Testis (tissue), 3 donors: Measurements from ENCODE around the gene RPL28. TPM values are rescaled to one million over a fixed set of nuclear protein-coding genes. Genes with fewer than 3 reads are reported as not detected.
"Not testable (repeated sequence)": the region's sequence is repeated elsewhere in the genome, so short reads cannot be mapped to it uniquely, and the experiment has no call there.

ENCODE experiments used
- DNase-seq: peaks from one replicate; pipeline ENCODE4 v3.0.0-alpha.2; 2019
- H3K27ac ChIP-seq, 2 donors: fragments of 200-600 bp; sonication (generic); one replicate each; pipeline ENCODE4 v1.5.1; 2019
- H3K27me3 ChIP-seq: fragments of 200-600 bp; sonication (generic); one replicate; pipeline ENCODE4 v1.5.1; 2019
- H3K36me3 ChIP-seq: fragments of 200-600 bp; sonication (generic); one replicate; pipeline ENCODE4 v1.5.1; 2017; ENCODE audit warnings: low read depth; ENCODE audit errors: missing control alignments
- H3K4me1 ChIP-seq: fragments of 200-600 bp; sonication (generic); one replicate; pipeline ENCODE4 v1.5.1; 2019
- H3K4me3 ChIP-seq, 2 donors: fragments of 200-600 bp; sonication (generic); one replicate each; pipeline ENCODE4 v1.5.1; 2017 to 2019
- H3K9me3 ChIP-seq: fragments of 200-600 bp; sonication (generic); one replicate; pipeline ENCODE4 v1.5.1; 2017
- CTCF ChIP-seq, 3 experiments: fragments of 450-650 bp in 2 of 3; fragments of 200-600 bp in 1 of 3; sonication (generic) in 1 of 3; IDR thresholded peaks; one replicate each; pipeline ENCODE4 v1.5.1; 2016 to 2019; ENCODE audit warnings: antibody characterized with exemption in 3 of 3, mild to moderate bottlenecking in 2 of 3, moderate library complexity in 1 of 3
- POLR2A ChIP-seq: fragments of 450-650 bp; IDR thresholded peaks from one replicate; pipeline ENCODE4 v1.6.1; 2017; ENCODE audit warnings: antibody characterized with exemption, mild to moderate bottlenecking, moderate library complexity
- WGBS, 2 donors: methylation state at CpG; one replicate each; pipeline ENCODE4 v1.1.5; 2018; 5-methylcytosine and 5-hydroxymethylcytosine counted together
- intact Hi-C: fragments of 100-400 bp; cut with DNase I; formaldehyde crosslinking; loops from one replicate; pipeline ENCODE4 v1.15.1; 2023; ENCODE audit warnings: low total_unique reads
- polyA plus RNA-seq: library from polyadenylated mRNA; stranded (reverse); fragments of 350-450 nt; fragmentation: Illumina TruSeq; extraction: RNeasy Lipid Tissue Mini Kit (QIAGEN cat#74804); gene quantifications from one replicate; pipeline ENCODE4 v1.2.3, GENCODE V29; 2014; ENCODE audit warnings: low read depth, low replicate concordance; ENCODE audit not compliant: insufficient read depth
- total RNA-seq, 2 donors: library from RNA; depleted of rRNA; stranded (reverse); fragments of >200 nt; gene quantifications; one replicate each; pipeline ENCODE4 v1.2.3, GENCODE V29; 2016

The RPL28 gene
- total and polyA plus RNA-seq, 3 donors from 2014 or later, result 284 to 1,024 (median 624) TPM

DNA sequence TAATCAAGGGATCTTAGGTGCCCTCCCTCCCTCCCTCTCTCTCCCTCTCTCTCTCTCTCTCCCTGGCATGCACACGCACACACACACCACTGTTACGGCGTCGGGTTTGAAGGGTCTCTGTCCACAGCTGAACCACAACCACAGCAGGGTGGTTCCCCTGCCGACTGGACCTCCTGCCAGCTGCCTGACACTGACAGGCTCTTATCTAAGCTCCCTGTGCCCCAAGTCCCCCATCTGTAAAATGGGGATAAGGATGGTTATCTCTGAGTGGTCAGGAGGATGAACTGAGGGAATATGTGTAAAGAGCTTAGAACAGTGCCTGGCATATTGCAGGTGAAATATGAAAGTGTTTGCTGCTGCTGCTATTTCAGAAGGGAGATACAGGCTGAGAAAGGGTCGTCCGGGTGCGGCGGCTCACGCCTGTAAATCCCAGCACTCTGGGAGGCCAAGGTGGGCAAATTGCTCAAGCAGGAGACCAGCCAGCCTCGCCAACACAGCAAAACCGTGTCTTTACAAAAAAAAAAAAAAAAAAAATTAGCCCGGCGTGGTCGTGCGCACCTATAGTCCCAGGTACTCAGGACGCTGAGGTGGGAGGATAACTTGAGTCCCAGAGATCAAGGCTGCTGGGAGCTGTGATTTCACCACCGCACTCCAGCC, 58.2 kb downstream of the RPL28 start:
- Histone ChIP-seq H3K4me3 (no peak overlapping the region), H3K27me3 (no peaks in the 10 kb centered on the region), H3K4me1 (no peaks in the 10 kb centered on the region), H3K36me3 (no peaks in the 10 kb centered on the region), H3K9me3 (no peaks in the 10 kb centered on the region), H3K27ac (no peak overlapping the region)
- 20 to 22% methylated on average over 18 of the region's 18 CpGs for WGBS, 2 donors
- DNase-seq, result no peak
- TF ChIP-seq CTCF (IDR thresholded peaks at IDR 0.05), result no peak
- TF ChIP-seq POLR2A, result no peak
- intact Hi-C loops, result no loop called here

- intact Hi-C loops, result no loop called here
- Histone ChIP-seq H3K9me3 (no peaks in the 10 kb centered on the region), H3K27me3 (no peaks in the 10 kb centered on the region), H3K4me1 (no peaks in the 10 kb centered on the region), H3K36me3 (no peaks in the 10 kb centered on the region), H3K4me3 (no peak overlapping the region), H3K27ac (no peak overlapping the region)
- no peak for DNase-seq
- WGBS, 2 donors, result 36 to 37% methylated on average over 11 of the region's 11 CpGs
- TF ChIP-seq CTCF (IDR thresholded peaks at IDR 0.05) (no peak), POLR2A (no peak)
Measured at GRCh38 chr19:55444646-55445045, 58.9 kb downstream of the RPL28 start.

- WGBS, 2 donors, result 72% methylated on average over 8 of the region's 8 CpGs
- Histone ChIP-seq H3K4me1 (no peaks in the 10 kb centered on the region), H3K36me3 (no peaks in the 10 kb centered on the region), H3K27ac (no peak overlapping the region), H3K9me3 (no peaks in the 10 kb centered on the region), H3K4me3 (no peak overlapping the region), H3K27me3 (no peaks in the 10 kb centered on the region)
- intact Hi-C loops, result no loop called here
- TF ChIP-seq POLR2A, result no peak
- TF ChIP-seq CTCF (IDR thresholded peaks at IDR 0.05), result no peak
- DNase-seq, result no peak
Measured at GRCh38 chr19:55446060-55446459, 60.3 kb downstream of the RPL28 start.

- TF ChIP-seq CTCF (IDR thresholded peaks at IDR 0.05) (no peak), POLR2A (no peak)
- no peak for DNase-seq
- intact Hi-C loops, result no loop called here
- 37% methylated on average over 8 to 16 of the region's 16 CpGs for WGBS, 2 donors
- no peaks in the 10 kb centered on the region for H3K36me3 ChIP-seq
- no peak overlapping the region for H3K4me3 ChIP-seq
- H3K27me3 ChIP-seq, result no peaks in the 10 kb centered on the region
- H3K9me3 ChIP-seq, result no peaks in the 10 kb centered on the region
- no peak overlapping the region for H3K27ac ChIP-seq
- H3K4me1 ChIP-seq, result peaks cover 9% of the 10 kb centered on the region
Measured at GRCh38 chr19:55447421-55448174, 61.9 kb downstream of the RPL28 start.

DNA sequence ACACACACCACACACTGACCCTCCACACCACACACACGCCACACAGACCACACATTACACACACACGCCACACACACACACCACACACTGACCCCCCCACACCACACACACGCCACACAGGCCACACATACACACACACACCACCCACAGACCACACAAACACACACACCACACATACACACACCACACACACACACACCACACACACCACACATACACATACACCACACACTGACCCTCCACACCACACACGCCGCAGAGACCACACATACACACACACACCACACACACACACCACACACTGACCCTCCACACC, 62.4 kb downstream of the RPL28 start:
- H3K27ac ChIP-seq, H3K27me3 ChIP-seq, H3K36me3 ChIP-seq, H3K4me3 ChIP-seq, H3K9me3 ChIP-seq, intact Hi-C loops, DNase-seq: not testable (repeated sequence)
- WGBS, 2 donors, result 81 to 82% methylated on average over 5 of the region's 5 CpGs
- H3K4me1 ChIP-seq, result peaks cover 13% of the 10 kb centered on the region
